ENCODE results near the gene IQSEC1. TPM values are rescaled to one million over a fixed set of nuclear protein-coding genes. Genes with fewer than 3 reads are reported as not detected.

Gene IQSEC1
- total and polyA plus RNA-seq, 4 experiments from 2014 or later = 11.9 to 82.0 (median 62.3) TPM

- peaks cover 3% of the 10 kb centered on the region for H3K36me3 ChIP-seq (ENCODE audit: insufficient read depth, low read length)
- intact Hi-C loops (cut with micrococcal nuclease) = loop anchor here (1.0 to 10.0 kb wide), 5 partner anchors 27 to 513 kb away; partner anchors contain the start of genes HDAC11, RAF1 and RPL32
- Mint-ChIP-seq H3K4me1 (peaks cover 47 to 87% (median 65%) of the 10 kb centered on the region in 4 donors), H3K27me3 (no peaks in the 10 kb centered on the region), H3K4me3 (peak overlapping the region; percentile 67 to 86 (median 82)), H3K36me3 (peaks cover 0 to 32% of the 10 kb centered on the region in 2 donors), H3K9me3 (peaks cover 0 to 2% (median 0%) of the 10 kb centered on the region in 8 donors), H3K27ac (peak overlapping the region; percentile 27 to 89 (median 78))
- POLR2A ChIA-PET (ENCODE audit: partially characterized antibody) = interaction anchor here (0.7 to 2.3 kb wide), 5 partner anchors 18 to 47 kb away, joined by 3 to 11 read pairs (median 3); no protein-coding TSS in a partner anchor
- CTCF ChIA-PET (ENCODE audit: partially characterized antibody) = interaction anchor here (1.1 kb wide), 1 partner anchor 126 kb away, joined by 3 read pairs; no protein-coding TSS in a partner anchor
- H3K27ac ChIP-seq (ENCODE audit: low read depth, low read length) = peak overlapping the region; percentile 8
- no peaks in the 10 kb centered on the region for H3K9me3 ChIP-seq (ENCODE audit: control insufficient read depth in 1 of 2, low read length in 2 of 2)
- H3K27me3 ChIP-seq (ENCODE audit: insufficient read depth, low read length) = no peaks in the 10 kb centered on the region
- DNase-seq = peak; percentile 82 to 89 (median 83)
- peaks cover 68% of the 10 kb centered on the region for H3K4me1 ChIP-seq (ENCODE audit: insufficient read depth, low read length)
- peak overlapping the region in 1 of 2 donors; percentile 50 for H3K4me3 ChIP-seq (ENCODE audit: low read length in 2 of 2)
Measured at GRCh38 chr3:12967606-12968351, 105.5 kb downstream of the IQSEC1 start.

- Mint-ChIP-seq H3K27me3 (no peaks in the 10 kb centered on the region), H3K27ac (peak overlapping the region in 6 of 7 donors; percentile 64 to 94 (median 85)), H3K4me1 (peaks cover 53 to 90% (median 71%) of the 10 kb centered on the region in 4 donors), H3K4me3 (peak overlapping the region; percentile 63 to 84 (median 80)), H3K36me3 (peaks cover 0 to 36% of the 10 kb centered on the region in 2 donors), H3K9me3 (peaks cover 0 to 2% (median 0%) of the 10 kb centered on the region in 8 donors)
- Histone ChIP-seq H3K27ac (ENCODE audit: low read depth, low read length) (peak overlapping the region; percentile 8), H3K36me3 (ENCODE audit: insufficient read depth, low read length) (peaks cover 10% of the 10 kb centered on the region), H3K9me3 (ENCODE audit: control insufficient read depth in 1 of 2, low read length in 2 of 2) (no peaks in the 10 kb centered on the region), H3K4me1 (ENCODE audit: insufficient read depth, low read length) (peaks cover 76% of the 10 kb centered on the region), H3K27me3 (ENCODE audit: insufficient read depth, low read length) (no peaks in the 10 kb centered on the region), H3K4me3 (ENCODE audit: low read length in 2 of 2) (peak overlapping the region in 1 of 2 donors; percentile 39)
- CTCF ChIA-PET (ENCODE audit: partially characterized antibody) = interaction anchor here (1.0 to 1.9 kb wide), 4 partner anchors 17 to 125 kb away, joined by 3 to 10 read pairs (median 6); no protein-coding TSS in a partner anchor
- intact Hi-C loops (cut with micrococcal nuclease) = loop anchor here (1.0 to 10.0 kb wide), 5 partner anchors 27 to 513 kb away; partner anchors contain the start of genes HDAC11, RAF1 and RPL32
- POLR2A ChIA-PET (ENCODE audit: partially characterized antibody) = interaction anchor here (0.9 to 2.3 kb wide), 5 partner anchors 12 to 47 kb away, joined by 3 to 11 read pairs (median 3); no protein-coding TSS in a partner anchor
- no peak for DNase-seq
Measured at GRCh38 chr3:12966847-12967605, 106.2 kb downstream of the IQSEC1 start.

DNA sequence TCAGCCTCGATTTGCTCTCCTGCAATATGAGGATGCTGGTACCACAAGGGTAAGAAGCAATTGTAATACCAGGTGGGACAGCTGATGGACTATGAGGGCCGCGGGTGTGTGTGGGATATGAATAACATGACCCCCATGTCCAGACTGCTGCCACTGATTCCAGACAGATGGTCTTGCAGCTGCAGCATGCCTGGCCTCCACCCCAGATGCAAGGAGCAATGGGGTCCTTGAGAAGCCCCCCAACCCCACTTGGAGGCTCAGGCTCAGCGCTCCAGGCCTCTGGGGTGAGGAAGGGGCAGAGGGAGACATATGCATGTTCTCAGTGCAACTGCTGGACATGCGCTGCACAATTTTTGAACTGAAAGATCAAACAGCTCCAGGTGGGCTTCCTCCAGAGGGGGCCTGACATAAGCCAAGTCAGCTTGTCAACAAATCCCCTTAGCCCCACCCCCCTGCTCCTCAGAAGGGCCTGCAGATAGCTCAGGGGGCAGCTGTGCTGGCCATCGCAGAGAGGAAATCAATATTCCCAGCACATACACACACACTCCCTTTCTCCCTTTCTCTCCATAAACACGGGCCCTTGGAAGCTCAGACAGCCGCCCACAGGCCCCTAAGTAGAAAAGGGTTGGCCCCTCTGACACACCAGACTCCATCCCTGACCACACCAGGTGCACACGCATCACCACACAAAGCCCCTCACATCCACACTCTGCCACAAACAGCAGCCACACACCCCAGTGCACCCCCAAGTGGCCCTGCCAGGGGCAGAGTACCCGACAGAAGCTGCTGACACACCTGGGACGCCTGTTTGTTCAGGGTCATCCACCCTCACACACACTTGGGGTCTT, 107.0 kb downstream of the IQSEC1 start:
- H3K9me3 ChIP-seq (ENCODE audit: control insufficient read depth in 1 of 2, low read length in 2 of 2) = no peaks in the 10 kb centered on the region
- Mint-ChIP-seq H3K27ac (peak overlapping the region in 6 of 7 donors; percentile 64 to 94 (median 85)), H3K4me3 (peak overlapping the region; percentile 63 to 84 (median 80)), H3K9me3 (peaks cover 0 to 2% (median 0%) of the 10 kb centered on the region in 8 donors), H3K4me1 (peaks cover 61 to 95% (median 79%) of the 10 kb centered on the region in 4 donors), H3K27me3 (no peaks in the 10 kb centered on the region), H3K36me3 (peaks cover 0 to 41% of the 10 kb centered on the region in 2 donors)
- peaks cover 84% of the 10 kb centered on the region for H3K4me1 ChIP-seq (ENCODE audit: insufficient read depth, low read length)
- H3K27me3 ChIP-seq (ENCODE audit: insufficient read depth, low read length) = no peaks in the 10 kb centered on the region
- POLR2A ChIA-PET (ENCODE audit: partially characterized antibody) = interaction anchor here (0.9 to 1.2 kb wide), 5 partner anchors 13 to 125 kb away, joined by 3 to 4 read pairs (median 3); partner anchors contain the start of gene RPL32
- no peak for DNase-seq
- peak overlapping the region in 1 of 2 donors; percentile 39 for H3K4me3 ChIP-seq (ENCODE audit: low read length in 2 of 2)
- H3K36me3 ChIP-seq (ENCODE audit: insufficient read depth, low read length) = peaks cover 15% of the 10 kb centered on the region
- no peak overlapping the region for H3K27ac ChIP-seq (ENCODE audit: low read depth, low read length)
- CTCF ChIA-PET (ENCODE audit: partially characterized antibody) = interaction anchor here (1.0 to 1.9 kb wide), 4 partner anchors 18 to 124 kb away, joined by 3 to 10 read pairs (median 6); no protein-coding TSS in a partner anchor
- intact Hi-C loops (cut with micrococcal nuclease) = loop anchor here (10.0 kb wide), 2 partner anchors 121 to 301 kb away; partner anchors contain the start of genes RAF1 and RPL32

DNA sequence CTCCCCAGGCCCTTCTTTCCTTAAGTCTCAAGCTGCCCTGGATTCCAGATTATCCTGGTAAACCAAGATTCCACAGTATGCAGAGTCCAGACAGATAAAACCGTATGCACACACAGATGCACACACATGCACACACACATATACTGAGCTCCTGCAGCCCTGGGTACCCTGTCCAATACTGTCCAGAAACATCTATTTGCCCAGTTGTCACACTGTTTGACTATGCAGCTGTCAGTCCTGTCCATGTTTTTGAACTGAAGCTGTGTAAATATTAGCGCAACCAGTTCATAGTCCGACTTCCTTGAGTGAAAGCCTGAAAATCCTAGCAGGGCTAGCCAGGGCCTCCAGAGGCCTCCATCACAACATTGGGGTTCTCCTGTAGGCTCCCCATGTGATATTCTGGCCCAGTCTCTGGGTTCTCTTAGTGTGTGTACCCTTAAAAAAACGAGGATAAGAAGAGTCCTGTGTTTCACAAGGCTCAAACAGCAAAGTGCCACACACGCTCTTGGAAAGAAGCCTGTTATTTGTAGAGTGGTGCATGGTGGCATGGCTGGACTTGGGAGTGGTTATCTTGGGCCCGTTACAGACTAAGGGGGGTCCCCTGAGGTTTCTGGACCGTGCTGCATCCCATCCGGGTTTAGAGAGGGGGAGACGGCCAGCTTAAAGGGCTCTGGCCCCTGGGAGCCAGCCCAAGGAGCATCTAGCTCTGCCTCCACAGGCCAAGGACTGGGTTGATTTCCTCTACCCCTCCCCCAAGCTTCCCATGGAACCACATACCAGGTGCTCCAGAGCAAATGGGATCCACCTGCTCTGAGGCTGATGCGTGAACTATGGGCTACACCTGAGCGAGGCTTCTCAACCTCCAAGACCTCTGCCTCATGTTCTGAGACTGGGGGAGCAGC, 108.3 kb downstream of the IQSEC1 start:
- peak overlapping the region in 5 of 8 donors; percentile 3 to 79 (median 64) for H3K4me3 Mint-ChIP-seq
- Histone ChIP-seq H3K4me1 (ENCODE audit: insufficient read depth, low read length) (peaks cover 90% of the 10 kb centered on the region), H3K36me3 (ENCODE audit: insufficient read depth, low read length) (peaks cover 17% of the 10 kb centered on the region), H3K9me3 (ENCODE audit: control insufficient read depth in 1 of 2, low read length in 2 of 2) (no peaks in the 10 kb centered on the region), H3K27ac (ENCODE audit: low read depth, low read length) (no peak overlapping the region), H3K4me3 (ENCODE audit: low read length in 2 of 2) (no peak overlapping the region), H3K27me3 (ENCODE audit: insufficient read depth, low read length) (no peaks in the 10 kb centered on the region)
- H3K27me3 Mint-ChIP-seq = no peaks in the 10 kb centered on the region
- H3K36me3 Mint-ChIP-seq = peaks cover 0 to 36% of the 10 kb centered on the region in 2 donors
- H3K27ac Mint-ChIP-seq = peak overlapping the region in 2 of 7 donors; percentile 24 to 81
- POLR2A ChIA-PET (ENCODE audit: partially characterized antibody) = interaction anchor here (1.0 to 1.2 kb wide), 2 partner anchors 123 to 487 kb away, joined by 3 read pairs; partner anchors contain the start of gene RPL32
- no peak for DNase-seq
- peaks cover 63 to 95% (median 80%) of the 10 kb centered on the region in 4 donors for H3K4me1 Mint-ChIP-seq
- intact Hi-C loops (cut with micrococcal nuclease) = loop anchor here (10.0 kb wide), 2 partner anchors 120 to 300 kb away; partner anchors contain the start of genes RAF1 and RPL32
- CTCF ChIA-PET (ENCODE audit: partially characterized antibody) = interaction anchor here (0.6 to 1.9 kb wide), 3 partner anchors 17 to 30 kb away, joined by 3 to 10 read pairs (median 8); no protein-coding TSS in a partner anchor
- peaks cover 0 to 2% (median 0%) of the 10 kb centered on the region in 8 donors for H3K9me3 Mint-ChIP-seq

DNA sequence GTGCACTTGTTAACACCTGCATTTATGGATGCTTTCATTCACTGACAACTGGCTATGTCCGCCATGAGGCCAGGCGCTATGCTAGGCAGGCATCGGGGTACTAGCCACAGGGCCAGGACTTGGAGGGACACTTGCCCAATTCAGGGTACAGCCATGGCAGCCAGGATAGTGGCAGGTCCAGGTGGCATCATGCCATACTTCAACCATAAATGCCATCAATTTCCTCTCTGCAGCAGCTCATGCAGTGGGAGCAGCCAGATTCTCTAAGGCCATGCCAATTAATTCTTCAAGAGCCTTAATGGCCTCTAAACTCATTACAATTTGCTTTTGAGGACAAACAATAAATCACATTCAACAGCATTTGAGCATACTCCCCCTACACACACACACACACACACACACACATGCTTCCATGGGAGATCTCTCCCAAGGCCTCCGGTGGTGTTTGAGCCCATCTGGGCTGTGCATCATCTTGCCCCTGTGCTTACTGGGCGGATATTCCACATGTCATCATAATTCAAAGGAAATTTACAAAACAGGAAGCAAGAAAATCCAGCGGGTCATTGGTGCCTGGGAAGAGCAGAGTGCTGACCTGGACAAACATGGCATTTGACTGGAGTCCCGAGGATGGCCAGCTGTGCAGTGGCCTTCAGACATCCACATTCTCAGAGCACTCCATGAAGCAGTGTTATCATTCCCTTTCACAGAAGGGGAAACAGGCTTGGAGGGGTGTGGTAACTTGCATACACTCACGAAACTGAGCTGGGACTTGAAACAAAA, 109.1 kb downstream of the IQSEC1 start:
- no peaks in the 10 kb centered on the region for H3K27me3 ChIP-seq (ENCODE audit: insufficient read depth, low read length)
- Mint-ChIP-seq H3K36me3 (peaks cover 0 to 39% of the 10 kb centered on the region in 2 donors), H3K27ac (peak overlapping the region in 5 of 7 donors; percentile 30 to 82 (median 71)), H3K4me1 (peaks cover 64 to 96% (median 79%) of the 10 kb centered on the region in 4 donors), H3K9me3 (peaks cover 0 to 2% (median 0%) of the 10 kb centered on the region in 8 donors), H3K4me3 (peak overlapping the region in 7 of 8 donors; percentile 11 to 75 (median 57)), H3K27me3 (no peaks in the 10 kb centered on the region)
- no peaks in the 10 kb centered on the region for H3K9me3 ChIP-seq (ENCODE audit: control insufficient read depth in 1 of 2, low read length in 2 of 2)
- H3K27ac ChIP-seq (ENCODE audit: low read depth, low read length) = no peak overlapping the region
- intact Hi-C loops (cut with micrococcal nuclease) = loop anchor here (10.0 kb wide), 2 partner anchors 119 to 299 kb away; partner anchors contain the start of genes RAF1 and RPL32
- peaks cover 95% of the 10 kb centered on the region for H3K4me1 ChIP-seq (ENCODE audit: insufficient read depth, low read length)
- H3K4me3 ChIP-seq (ENCODE audit: low read length in 2 of 2) = no peak overlapping the region
- ChIA-PET CTCF (ENCODE audit: partially characterized antibody) (interaction anchor here (1.7 kb wide), 1 partner anchor 20 kb away, joined by 5 read pairs; no protein-coding TSS in a partner anchor), POLR2A (ENCODE audit: partially characterized antibody) (interaction anchor here (1.2 kb wide), 2 partner anchors 122 to 488 kb away, joined by 3 read pairs; partner anchors contain the start of gene RPL32)
- H3K36me3 ChIP-seq (ENCODE audit: insufficient read depth, low read length) = peaks cover 19% of the 10 kb centered on the region
- DNase-seq = no peak

Data from CD4-positive, alpha-beta memory T cell (primary cell).